HG03354 (cell line): ENCODE measurements around the gene AK5.

Source experiments
- ATAC-seq: cut with Tn5 transposase; IDR thresholded peaks from one replicate; pipeline ENCODE4 v1.9.1; 2021; ENCODE audit warnings: mild to moderate bottlenecking; ENCODE audit not compliant: unreplicated experiment, poor library complexity, severe bottlenecking

Gene AK5

DNA sequence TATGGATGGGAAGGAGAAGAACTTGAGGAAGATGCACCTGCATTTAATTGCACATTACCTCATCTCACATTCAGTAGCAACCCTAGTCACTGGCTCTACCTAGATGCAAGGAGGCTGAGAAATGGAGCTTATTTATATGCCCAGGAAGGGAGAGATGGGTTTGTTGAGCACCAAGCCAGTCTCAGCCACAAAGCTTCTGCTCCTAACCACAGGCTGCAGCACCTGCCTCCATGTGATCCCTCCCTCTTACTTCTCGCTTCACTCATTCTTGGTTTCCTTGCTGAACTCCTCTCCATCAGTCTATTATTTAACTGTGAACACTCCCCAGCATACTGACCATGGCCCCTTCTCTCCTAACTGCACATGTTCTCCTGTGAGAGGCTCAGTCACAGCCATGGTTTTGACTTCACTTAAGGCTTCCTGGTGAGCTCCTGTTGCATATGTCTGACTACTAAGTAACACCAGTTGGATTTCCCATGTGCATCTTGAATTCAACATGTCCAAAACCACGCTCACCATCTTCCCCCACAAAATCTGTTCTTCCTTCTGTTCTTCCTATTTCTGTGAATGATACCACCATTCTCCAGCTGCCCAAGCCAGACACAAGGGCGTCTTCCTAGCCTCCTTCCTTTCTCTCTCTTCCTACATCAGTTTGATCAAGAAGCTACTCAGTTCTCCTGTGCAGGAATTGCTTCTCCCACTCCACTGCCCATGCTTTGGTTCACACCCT is 139.8 kb downstream of the AK5 start:
- ATAC-seq: no peak

DNA sequence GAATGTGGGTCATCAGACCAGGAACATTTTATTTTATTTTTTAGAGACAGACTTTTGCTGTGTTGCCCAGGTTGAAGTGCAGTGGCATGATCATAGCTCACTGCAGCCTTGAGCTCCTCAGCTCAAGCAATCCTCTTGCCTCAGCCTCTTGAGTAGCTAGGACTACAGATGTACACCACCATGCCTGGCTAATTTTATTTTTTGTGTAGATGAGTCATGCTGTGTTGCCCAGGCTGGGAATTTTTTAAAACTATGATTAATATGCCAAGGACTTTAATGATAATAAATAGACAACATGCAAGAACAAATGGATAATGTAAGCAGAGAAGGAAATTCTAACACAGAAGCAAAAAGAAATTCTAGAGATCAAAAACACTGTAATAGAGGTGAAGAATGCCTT is 142.4 kb downstream of the AK5 start:
- no peak for ATAC-seq

DNA sequence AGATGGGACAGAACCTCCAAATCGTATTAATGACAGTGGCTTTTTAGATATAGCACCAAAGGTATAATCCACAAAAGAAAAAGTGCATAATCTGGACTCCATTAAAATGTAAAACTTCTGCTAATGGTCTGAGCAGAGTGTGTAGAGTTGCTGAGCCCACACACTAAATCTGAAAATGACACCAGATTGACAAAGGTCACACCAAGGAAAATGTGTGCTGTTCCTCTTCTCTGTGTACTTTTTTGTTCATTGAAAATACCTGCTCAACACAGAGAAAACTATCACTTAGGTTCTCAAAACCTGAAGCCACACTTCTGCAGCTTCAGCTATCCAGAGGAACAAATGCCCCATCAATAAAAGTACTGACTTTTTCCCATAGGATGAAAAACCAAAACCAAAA is 146.2 kb downstream of the AK5 start:
- ATAC-seq: no peak

DNA sequence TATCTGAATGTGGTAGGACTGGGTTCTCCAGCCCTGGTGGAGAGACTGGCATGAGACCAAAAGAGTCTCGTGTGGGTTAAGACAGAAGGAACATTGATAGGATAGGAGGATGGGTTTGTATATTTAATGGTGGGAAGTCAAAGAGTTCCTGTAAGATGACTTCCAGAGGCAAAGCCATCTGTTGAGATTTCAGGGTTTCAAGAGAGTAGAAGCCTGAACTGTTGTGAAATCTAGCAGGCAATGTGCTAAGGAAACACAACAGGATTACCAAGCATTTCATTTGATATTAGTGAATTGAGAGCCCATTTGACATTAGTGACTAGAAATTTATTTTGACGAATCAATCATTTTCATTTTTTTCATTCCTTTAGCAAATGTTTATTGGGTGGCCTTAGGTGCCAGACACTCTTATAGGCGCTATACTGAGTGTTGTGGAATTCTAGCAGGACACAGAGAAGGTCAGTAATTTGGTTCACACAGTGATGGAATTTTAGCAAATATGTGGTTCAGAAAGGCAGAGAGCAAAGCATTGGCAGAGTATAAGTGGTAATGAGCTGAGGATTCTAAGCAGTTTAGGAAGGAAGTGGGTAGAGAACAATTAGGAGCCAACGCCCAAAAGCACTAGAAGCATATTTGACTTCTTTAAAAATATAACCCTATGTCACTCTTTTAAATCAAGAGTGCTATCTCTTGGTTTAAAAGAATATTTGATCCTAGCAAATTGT is 149.3 kb downstream of the AK5 start:
- ATAC-seq: no peak

DNA sequence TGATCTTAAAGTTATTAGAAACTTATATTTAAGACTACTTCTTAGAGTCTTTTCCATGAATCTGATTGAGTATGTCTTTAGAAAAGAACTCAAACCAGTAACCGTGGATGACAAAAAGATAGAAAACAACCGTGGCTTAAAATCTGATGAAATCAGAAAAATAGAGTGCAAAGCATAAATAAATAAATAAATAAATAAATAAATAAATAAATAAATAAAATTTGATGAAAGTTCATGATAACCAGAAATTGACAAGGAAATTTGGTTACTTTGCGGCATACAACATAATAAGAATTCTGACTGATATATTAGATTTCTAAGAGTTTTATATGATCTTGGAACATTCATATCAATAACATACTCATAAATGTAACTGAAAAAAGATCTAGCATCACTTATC is 152.1 kb downstream of the AK5 start:
- ATAC-seq: no peak

DNA sequence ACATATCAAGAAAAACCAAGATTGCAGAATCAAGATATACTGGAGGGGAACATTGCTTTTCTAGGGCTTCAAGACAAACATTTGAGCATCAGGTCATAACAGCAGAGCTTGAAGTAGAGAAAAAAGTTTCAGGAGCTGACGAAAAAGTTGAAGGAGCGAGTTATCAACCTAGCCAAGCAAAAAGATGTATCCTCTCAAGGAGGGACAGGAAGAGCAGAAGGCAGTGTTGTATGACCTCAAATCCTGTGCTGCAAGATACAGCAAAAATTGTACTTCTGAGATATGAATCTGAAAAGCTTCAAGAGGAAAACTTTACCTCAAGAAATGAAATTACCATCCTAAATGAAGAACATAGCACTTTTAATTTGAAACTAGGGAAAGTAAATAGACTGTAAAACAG is 153.1 kb downstream of the AK5 start:
- ATAC-seq: no peak

DNA sequence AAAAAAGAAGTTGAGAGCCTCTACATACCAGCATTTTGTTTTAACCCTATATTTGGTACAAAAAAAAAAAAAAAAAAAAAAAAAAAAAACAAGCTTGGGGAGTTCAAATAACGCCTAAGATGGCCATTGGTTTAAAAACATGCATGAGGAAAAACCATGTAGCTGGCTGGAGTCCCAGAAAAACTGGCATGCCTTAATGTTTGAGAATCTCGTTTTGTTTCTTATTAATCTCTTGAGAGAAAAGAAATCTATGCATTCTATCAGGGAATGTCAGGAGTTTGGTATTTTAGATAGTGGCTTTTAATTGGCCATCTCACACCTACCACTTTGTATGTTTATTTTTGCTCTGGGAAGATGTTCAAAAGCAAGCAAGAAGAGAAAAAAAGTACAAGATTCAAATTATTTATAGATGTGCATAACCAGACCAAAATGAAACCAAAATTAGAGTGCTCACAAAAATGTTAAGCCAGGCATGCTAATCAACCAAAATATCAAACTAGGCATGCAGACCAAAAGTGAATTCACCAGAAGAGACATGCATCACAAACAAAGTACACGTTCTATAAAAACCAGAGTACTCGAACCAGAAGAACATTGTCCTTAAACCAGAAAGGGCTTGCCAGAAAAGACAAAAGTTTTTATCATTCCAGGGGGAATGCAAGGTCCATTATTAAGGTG is 156.6 kb downstream of the AK5 start:
- ATAC-seq: no peak

DNA sequence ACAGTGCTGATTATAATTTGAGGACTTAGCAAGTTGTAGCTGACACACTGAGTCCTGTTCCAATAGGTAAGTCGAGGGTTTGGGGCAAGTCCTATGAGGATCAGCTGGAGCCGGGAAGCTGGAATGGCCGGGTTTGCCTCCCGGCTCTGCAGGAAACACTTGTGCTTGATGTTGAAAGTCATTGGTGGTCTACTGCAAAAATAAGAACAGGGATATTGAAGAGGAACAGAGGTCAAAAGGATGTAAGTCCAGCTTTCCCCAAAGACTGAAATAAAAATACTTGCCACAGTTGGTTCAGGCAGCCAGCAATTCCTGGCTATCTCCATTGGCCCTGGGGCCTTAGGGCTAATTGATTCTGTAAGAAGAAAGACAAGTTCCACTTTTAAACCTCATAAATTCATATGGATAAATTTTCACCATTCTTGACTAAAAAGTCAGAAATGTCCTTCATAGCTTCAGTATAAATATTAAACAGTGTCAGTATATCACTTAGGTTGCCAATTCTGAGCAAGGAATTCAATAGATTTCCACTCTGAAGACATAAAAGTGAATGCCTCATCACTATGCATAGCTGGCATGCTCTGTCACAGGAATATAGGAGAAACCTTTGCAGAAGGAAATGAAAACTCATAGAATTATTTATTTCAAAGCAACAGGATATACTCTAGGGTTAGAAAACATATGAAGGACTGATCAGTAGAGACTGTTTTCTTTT is 165.2 kb downstream of the AK5 start:
- ATAC-seq: no peak

DNA sequence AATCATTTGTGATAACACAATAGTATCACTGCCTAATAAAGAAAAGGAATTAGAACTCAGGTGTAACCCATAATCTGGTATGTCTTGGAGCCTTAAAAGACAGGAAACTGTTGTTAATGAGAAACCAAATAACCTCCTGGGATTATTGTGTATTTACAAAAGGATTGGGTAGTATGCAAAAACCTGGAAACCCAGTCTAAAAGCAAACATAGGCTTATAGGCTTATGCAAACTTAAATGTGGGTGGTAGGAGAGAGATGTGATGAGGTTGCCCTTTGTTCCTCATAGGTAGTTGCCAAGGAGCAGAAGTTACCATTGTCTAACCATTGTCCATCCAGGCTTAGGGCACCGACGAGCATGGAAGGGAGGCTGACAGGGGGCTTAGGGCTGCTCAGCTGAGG is 165.8 kb downstream of the AK5 start:
- no peak for ATAC-seq

DNA sequence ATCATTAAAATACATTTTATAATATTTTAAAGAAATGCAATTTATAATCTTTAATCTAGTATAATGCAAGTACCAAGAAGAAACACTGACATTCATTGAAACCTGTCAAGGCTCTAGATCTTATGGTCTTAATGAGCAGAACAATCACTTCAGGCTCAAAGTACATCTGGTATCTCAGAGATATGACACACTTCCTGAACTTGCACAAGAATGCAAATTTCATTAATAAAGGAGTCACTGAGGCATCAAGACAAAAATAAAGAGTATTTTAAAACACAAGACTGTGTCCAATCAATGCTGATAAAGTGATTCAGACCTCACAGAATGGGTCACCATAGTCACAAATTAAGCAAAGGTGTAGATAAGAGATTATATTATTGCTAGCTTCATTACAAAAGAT is 178.1 kb downstream of the AK5 start:
- no peak for ATAC-seq

DNA sequence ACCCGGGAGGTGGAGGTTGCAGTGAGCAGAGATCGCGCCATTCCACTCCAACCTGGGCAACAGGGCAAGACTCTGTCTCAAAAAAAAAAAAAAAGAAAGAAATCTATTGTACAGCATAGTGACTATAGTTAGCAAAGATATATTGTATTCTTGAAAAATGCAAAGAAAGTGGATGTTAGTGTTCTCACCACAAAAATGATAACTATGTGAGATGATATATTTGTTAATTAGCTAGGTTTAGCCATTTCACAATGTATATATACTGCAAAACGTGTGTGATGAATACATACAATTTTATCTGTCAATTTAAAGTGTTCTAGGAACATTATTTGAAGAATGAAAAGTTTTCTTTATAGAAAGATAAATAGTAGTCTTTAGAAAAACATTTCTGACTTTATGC is 179.9 kb downstream of the AK5 start:
- no peak for ATAC-seq

DNA sequence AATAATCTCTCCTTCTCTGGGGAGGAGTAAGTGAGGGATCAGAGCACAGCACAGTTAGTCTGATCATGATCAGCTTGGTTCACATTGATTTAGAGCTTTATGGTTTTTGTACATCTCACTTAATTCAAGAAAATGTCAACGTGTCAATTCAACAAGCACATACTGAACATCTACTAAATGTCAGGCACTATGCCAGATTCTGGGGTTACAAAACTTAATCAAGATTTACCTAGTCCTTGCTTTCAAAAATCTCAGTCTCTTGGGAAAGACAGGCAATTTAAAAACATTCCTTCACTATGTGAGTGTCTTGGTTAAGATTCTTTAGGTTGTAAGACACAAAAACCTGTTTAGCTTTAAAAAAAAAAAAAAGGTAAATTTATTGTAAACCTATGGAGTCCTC is 181.4 kb downstream of the AK5 start:
- no peak for ATAC-seq

DNA sequence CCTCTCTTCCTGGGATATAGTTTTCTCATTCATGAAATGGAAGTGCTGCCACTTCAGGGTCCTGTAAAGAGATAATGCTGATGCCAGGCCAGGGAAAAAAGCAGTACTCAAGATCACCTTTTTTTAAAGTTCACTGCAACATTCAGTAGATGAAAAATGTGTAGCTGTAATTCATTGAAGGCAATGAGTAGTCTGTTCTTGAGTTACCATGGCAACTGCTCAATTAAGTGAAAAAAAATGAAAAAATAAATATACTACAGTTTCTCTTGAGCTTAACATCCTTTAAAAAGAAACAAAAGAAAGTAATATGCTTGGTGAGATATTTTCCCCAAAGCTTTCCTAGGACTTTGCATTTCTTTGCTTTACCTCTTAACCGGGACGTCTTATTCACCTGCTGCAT is 183.3 kb downstream of the AK5 start:
- no peak for ATAC-seq

DNA sequence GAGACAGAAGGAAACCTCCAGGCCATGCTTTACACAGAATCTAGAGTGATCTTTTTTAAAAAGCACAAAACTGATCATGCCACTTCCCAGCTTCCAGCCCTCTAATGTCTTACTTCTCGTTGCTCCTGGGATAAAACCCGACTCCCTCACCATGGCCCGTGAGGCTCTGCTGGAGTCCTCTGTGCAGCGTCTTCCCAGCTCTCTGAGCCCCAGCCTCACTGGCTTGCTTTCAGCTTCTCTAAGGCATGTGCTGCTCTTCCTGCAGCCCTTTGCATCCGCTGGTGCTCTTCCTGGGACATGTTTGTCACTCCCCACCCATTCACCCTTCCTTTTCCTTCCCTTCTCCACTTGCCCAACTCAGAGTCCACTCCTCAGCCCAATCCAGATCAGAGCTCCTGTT is 184.1 kb downstream of the AK5 start:
- ATAC-seq: no peak

DNA sequence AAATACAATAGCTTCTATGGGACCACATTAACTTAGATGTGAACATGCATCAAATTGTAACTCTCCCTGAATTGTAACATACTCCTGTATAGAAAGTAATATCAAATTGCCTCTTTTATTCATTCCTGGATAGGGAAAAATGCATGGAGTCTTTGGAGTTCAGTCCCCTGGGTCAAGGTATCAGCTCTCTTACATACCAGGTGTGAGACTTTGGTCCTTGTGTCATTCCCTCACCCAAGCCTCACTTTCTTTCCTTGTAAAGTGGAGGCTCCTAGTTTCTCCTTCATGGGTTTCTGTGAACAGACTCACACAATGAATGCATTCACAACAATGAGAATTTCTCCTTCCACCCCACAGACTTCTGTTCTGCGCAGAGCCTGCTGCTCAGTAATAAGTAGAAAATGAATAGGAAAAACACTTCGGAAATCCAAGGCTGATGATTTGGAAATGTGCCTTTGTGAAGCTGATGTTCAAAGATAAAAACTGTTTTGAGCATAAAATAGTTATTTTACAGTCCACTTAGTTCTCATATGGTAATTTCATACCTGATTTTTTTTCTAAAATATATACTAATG is 185.3 kb downstream of the AK5 start:
- no peak for ATAC-seq

DNA sequence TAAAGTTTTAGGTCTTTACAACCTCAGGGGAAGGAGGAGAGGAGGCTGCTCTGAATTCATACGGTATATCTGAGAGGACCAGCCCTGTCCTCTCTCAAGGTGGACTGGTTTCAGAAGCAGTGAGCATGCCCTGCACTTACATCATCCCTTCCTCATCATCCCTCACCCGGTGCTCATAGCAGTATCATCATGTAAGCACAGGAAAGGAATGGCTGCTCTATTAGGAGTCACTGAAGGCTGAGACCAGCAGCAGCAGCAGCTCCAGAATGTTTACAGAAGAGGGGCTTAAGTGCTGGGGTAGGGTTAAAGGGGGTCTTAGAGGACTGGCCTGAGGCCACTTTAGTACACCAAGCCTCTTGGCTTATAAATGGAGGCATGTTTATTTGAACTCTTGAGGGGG is 185.9 kb downstream of the AK5 start:
- ATAC-seq: no peak

DNA sequence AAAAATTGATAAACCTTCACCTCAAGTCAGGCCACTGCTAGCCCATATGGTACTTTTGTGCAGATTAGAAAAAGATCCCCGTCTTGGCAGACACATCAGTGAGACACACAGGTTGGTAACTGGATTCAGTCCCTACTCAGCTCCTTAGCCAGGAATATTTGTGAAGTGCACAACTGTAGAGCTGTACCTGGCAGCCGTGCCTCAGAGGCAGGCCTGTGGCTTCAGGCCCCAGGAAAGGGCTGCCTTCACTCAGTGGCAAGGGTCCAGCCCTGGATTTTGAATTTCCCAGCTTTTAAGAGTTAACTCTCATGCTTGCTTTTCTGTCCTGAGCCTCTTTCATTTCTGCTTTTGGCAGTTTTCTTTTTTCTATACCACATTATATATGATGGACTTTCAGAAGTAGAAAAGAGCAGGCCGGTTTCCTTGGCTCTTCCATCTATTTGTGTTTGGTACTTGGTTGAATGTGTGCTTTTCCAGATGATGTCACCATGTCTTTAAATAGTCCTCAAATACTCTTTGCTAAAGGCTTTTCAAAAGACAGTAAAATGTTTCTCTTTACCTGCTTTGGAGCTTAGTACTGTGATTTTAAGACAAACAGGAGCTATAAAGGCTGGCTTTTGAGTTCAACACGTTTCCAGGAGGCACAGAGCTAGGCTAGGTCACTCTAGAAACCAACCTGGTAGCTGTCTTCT is 186.6 kb downstream of the AK5 start:
- no peak for ATAC-seq

DNA sequence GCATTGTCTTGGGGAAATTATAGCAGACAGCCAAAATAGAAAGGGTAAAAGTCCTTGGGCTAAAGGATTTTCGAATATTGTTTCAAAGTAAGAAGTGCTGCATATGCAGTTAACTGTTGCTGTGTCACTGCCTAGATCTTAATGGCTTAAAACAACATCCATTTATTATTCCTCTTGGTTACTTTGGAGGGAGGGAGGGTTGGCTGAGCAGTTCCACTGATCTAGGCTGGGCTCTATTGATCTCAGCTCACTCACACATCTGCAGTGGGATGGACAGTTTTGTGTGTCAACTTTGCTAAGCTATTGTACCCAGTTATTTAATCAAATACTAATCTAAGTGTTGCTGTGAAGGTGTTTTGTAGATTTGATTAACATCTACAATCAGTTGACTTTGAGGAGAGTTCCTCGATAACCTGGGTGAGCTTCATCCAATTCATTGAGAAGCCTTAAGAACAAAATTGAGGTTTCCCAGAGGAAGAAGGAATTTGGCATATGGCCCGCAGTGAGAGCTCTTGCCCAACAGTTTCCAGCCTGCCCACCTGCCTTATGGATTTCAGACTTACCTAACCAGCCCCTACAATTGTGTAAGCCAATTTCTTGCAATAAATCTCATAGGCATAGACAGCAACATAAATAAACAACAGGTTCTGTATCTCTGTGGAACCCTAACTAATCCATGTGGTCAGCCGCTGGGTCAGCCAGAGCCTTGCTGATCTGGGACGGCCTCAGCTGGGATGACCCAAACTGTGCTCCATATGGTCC is 187.3 kb downstream of the AK5 start:
- ATAC-seq: no peak

DNA sequence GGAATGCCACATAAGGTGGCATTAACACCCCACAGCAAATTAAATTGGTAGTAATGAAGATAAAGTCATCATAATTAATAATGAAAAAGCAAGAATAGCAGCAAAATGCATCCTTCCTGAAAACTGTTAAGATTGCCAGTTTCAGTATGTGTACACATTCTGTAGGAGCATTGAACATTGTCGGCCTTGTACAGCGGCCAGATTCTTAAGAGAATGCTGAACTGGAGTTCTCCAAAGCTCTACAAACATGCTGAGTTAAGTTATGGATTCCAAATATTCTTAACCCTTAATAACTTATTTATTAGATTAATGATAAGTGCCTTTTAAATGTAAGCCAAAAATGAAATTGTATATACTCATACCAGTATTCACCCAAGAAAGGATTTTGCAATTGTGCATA is 189.9 kb downstream of the AK5 start:
- no peak for ATAC-seq
